ENCODE results near the gene ARNT2.

Gene ARNT2

DNA sequence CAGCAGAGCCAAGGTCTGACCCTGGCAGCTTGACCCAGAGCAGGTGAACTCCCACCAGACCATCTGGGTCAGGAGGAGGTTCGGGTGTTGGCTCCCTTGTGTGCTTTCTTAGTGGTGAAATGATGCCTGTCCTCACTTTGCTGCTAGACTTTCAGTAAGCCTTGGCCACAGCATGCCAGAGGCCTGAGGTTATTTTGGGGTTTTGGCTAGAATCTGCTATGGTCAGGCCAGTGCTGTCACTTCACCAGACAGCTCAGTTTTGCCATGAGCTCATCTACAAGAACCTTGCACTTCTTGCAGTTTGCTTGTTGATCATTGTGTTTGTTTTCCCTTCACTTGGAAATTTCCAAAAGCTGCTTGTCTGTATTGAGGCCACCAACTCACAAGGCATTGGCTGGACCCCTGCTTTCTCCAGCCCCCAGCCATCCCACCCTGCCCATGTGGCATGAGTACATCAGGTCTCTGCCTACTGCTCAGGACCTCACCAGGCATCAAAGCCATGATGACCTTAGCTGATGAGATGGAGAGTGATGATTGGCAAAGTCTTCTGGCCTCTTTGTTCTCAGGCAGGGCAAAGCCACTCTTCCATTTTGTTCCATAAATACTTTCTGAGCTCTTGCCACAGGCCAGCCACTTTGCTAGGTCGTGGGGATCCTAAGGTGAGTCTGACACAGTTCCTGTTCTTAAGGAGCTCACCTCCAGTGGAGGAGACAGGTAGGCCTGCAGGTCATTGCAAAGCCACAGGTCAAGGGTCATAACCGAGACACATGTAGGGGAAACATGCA, 122.6 kb downstream of the ARNT2 start:
- DNase-seq, result no peak

DNA sequence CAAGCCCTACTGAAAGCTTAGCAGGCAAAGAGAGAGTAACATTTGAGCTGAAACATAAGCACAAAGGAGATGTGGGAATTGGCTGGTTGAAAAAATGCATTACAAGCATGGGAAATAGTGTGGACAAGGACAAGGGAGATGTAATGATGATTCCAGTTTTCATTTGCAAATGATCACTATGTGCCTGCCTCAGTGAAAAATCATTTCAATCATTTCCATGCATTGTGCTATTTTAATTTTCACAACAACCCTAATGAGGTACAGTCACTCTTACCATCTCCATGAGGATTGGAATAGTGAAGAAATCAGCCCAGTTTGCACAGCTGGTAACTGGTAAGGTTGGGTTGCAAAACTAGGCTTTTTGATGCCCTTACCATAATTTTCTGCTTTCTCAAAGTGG, 123.2 kb downstream of the ARNT2 start:
- no peak for DNase-seq

DNA sequence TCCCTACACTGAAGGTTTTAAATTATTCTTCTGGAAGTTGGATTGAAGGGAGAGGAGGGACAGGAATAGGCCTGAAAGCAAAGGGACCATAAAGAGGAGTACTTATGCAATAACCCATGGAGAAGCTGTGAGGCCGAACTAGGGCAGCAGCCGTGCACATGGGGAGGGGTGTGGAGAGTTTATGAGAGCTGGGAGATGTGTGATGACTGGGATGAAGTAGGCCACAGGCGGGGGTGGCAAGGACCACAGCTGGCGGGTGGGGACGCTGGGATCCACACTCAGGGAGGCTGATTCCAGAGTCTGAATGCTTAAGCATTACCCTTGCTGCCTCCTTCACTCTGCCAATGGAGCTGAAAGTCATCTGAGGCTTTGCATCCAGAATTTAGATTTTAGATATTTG, 123.8 kb downstream of the ARNT2 start:
- no peak for DNase-seq

- no peak for DNase-seq
Observed at GRCh38 chr15:80530737-80531365, 126.7 kb downstream of the ARNT2 start.

DNA sequence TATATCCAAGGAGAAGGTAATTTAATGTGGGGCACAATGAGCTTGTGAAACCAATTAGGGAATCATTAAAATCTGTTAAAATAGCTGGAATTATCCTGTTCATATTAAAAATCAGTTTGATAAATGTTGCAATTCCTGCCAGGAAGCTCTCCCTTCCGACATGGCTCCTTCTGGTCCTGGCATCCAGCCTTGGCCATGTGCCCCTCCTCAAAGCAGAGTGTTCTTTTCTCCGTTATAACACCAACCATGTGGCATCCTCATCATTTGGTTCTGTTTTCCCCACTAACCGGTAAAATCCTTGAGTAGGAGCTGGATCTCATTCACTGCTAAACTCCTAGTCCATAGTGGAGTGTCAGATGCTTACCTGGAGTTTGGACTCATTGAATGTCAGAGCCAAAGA, 127.2 kb downstream of the ARNT2 start:
- DNase-seq, result no peak

GRCh38 chr15:80531796-80532195, 127.6 kb downstream of the ARNT2 start:
- DNase-seq, result no peak

GRCh38 chr15:80533790-80534333, 129.7 kb downstream of the ARNT2 start:
- no peak for DNase-seq

GRCh38 chr15:80536231-80536630, 132.0 kb downstream of the ARNT2 start:
- no peak for DNase-seq

DNA sequence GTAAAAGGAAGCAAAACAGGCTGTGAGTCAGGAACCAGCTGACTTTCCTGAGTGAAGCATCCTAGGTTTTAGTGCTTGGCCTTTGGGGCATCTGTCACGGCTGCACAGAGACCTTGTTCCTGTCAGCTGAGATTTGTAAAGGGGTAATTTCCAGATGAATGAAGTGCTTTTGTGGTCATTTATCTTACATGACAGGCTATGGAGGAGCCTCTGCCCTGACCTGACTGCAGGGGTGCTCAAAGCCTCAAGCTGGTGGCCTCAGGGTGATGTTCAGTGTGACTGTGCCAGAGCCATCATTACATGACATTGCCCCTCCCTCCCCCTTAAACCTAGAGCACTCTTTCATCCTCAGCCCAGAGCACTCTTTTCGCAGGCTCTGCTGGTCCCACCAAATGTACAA, 132.5 kb downstream of the ARNT2 start:
- DNase-seq, result no peak

DNA sequence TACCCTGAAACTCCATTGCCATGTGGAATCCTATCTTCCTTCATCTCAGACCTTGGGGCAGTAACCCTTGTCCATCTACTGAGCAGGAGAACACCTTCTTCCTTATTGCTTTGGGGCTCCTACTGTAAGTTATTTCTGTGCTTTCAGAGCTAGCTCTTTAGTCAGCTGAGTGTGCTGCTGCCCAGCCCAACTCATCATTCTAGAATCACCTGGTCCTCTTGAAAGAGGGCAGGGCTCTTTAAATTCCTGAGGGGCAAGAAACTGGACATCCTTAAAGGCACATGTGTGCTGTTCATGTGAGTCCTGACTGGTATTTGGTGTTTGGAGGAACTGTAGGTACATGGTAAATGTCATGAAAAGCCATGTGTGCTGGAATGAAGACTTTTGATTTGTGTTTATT, 140.9 kb downstream of the ARNT2 start:
- DNase-seq, result no peak

- no peak for DNase-seq
Observed at GRCh38 chr15:80547264-80547663, 143.1 kb downstream of the ARNT2 start.

GRCh38 chr15:80549191-80549590, 145.0 kb downstream of the ARNT2 start:
- no peak for DNase-seq

DNA sequence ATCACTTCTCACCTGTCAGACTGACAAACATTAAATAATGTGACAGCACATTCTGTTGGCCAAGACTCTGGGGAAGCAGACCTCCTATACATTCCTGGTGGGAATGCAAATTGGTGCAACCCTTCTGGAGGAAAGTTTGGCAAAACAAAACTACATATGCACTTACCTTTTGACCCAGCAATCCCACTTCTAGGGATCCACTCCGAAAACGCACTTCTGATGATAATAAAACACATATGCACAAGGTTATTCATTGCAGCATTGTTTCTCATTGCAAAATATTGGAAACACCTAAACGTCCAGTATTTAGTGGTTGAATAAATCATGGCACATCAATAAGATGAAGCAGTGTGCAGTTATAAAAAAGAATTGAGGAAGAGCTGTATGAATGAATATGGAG, 145.5 kb downstream of the ARNT2 start:
- no peak for DNase-seq

- no peak for DNase-seq
Observed at GRCh38 chr15:80550219-80550907, 146.2 kb downstream of the ARNT2 start.

DNA sequence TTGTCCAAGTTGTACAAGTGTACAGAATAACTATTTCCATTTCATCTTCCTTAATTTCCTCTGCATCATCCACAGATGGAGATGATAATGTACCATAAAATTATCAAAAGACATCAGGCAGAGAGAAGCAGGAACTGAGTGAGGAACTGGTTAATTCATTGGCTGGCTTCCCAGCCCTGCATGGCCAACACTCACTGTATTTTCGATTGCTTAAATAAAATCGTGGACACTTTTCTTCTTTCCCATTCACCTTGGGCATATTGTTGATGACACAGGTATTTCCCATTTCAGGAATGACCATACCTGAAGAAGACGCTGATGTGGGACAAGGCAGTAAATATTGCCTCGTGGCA, 146.7 kb downstream of the ARNT2 start:
- DNase-seq, result no peak

GRCh38 chr15:80551348-80551747, 147.2 kb downstream of the ARNT2 start:
- no peak for DNase-seq

- no peak for DNase-seq
Observed at GRCh38 chr15:80554560-80554959, 150.4 kb downstream of the ARNT2 start.

GRCh38 chr15:80556694-80557367, 152.6 kb downstream of the ARNT2 start:
- DNase-seq, result no peak

- no peak for DNase-seq
Observed at GRCh38 chr15:80557441-80558234, 153.5 kb downstream of the ARNT2 start.

GRCh38 chr15:80558631-80559319, 154.6 kb downstream of the ARNT2 start:
- DNase-seq, result no peak

GRCh38 chr15:80559320-80559693, 155.1 kb downstream of the ARNT2 start:
- no peak for DNase-seq

DNA sequence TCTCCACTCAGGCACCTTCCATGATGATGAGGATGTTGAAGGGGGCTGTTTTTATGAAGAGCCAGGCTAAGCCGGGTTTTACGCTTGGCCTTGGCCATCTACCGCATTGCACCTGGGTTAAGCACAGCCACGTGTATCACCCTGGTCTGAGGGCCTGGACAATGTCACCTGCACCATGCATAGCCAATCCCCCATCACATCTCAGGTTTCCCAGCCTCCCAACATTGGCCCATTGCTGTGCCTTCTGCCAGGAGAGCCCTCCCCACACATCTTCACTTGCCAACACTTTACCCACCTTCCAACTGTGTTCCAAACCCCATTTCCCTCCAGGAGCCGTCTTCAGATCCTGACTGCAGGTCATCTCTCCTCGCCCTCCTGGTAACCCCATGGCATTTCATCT, 155.6 kb downstream of the ARNT2 start:
- DNase-seq, result no peak
